WERI-Rb-1 (cell line): ENCODE data around the gene NPY5R.

Experiments used
- DNase-seq: peaks from one replicate; pipeline ENCODE4 v3.0.0-alpha.2; 2020
- H3K27ac ChIP-seq: fragments of 250-450 bp; sonication (Bioruptor Pico); 2 replicates; pipeline ENCODE4 v1.5.1; 2020; ENCODE audit warnings: mild to moderate bottlenecking, moderate library complexity
- H3K27me3 ChIP-seq: fragments of 250-450 bp; sonication (Bioruptor Pico); 2 replicates; pipeline ENCODE4 v1.5.1; 2021; ENCODE audit warnings: mild to moderate bottlenecking, low read depth, moderate library complexity; ENCODE audit not compliant: insufficient read depth, severe bottlenecking
- H3K36me3 ChIP-seq: fragments of 250-450 bp; sonication (Bioruptor Pico); 2 replicates; pipeline ENCODE4 v1.5.1; 2020; ENCODE audit warnings: mild to moderate bottlenecking, moderate library complexity
- H3K4me3 ChIP-seq: 2 replicates; pipeline ENCODE4 v1.5.1; 2011; ENCODE audit warnings: low read depth, mild to moderate bottlenecking, control low read depth, low read length
- H3K9me3 ChIP-seq: fragments of 250-450 bp; sonication (Bioruptor Pico); 2 replicates; pipeline ENCODE4 v1.5.1; 2021; ENCODE audit warnings: mild to moderate bottlenecking, moderate library complexity; ENCODE audit not compliant: severe bottlenecking
- CTCF ChIP-seq: IDR thresholded peaks from 2 replicates; pipeline ENCODE4 v1.5.1; 2011; ENCODE audit warnings: low read depth, mild to moderate bottlenecking, control low read depth, inconsistent platforms, low read length

NPY5R gene

DNA sequence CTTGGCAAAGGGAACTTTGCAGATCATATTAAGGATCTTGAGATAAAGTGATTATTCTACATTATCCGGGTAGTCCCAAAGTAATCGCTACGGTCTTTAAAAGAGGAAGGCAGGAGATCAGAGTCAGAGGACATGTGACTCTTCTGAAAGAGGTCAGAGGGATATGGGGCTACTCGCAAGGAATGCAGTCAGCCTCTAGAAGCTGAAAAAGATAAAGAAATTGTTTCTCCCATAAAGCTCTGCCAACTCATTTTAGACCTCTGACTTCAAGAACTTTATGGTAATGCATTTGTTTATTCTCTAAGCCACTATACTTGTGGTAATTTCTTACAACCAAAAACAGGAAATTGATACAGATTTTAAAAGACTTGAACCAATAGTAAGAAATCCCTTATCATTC lies 48.6 kb downstream of the NPY5R start:
- TF ChIP-seq CTCF: no peak
- H3K36me3 ChIP-seq: no peaks in the 10 kb centered on the region
- no peaks in the 10 kb centered on the region for H3K9me3 ChIP-seq
- DNase-seq: no peak
- no peak overlapping the region for H3K4me3 ChIP-seq
- no peaks in the 10 kb centered on the region for H3K27me3 ChIP-seq
- no peak overlapping the region for H3K27ac ChIP-seq

DNA sequence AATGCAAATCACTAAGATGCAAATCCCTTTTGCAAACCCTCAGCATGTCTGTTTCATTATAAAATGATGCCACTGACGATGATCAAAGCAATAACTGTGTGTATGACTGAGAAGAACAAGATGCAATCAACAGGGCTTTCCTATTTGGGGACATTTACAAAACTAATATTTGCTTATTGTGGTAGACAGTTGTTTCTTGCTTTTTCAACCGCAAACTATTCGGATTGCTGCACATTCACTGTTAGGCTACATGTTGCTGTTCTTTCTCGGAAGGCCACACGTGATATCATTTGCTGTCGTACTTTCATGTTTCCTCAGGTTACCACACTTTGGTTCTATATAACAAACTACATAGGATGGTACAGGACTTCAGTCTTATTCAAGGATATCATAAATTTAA lies 49.8 kb downstream of the NPY5R start:
- Histone ChIP-seq H3K4me3 (no peak overlapping the region), H3K27me3 (no peaks in the 10 kb centered on the region), H3K36me3 (no peaks in the 10 kb centered on the region), H3K9me3 (no peaks in the 10 kb centered on the region), H3K27ac (no peak overlapping the region)
- TF ChIP-seq CTCF: no peak
- DNase-seq: no peak

- no peak overlapping the region for H3K27ac ChIP-seq
- no peak overlapping the region for H3K4me3 ChIP-seq
- TF ChIP-seq CTCF: no peak
- no peaks in the 10 kb centered on the region for H3K36me3 ChIP-seq
- no peaks in the 10 kb centered on the region for H3K9me3 ChIP-seq
- no peak for DNase-seq
- H3K27me3 ChIP-seq: no peaks in the 10 kb centered on the region
Observed at GRCh38 chr4:163395055-163395454, 51.4 kb downstream of the NPY5R start.

- H3K9me3 ChIP-seq: no peaks in the 10 kb centered on the region
Observed at GRCh38 chr4:163395758-163396157, 52.1 kb downstream of the NPY5R start.

DNA sequence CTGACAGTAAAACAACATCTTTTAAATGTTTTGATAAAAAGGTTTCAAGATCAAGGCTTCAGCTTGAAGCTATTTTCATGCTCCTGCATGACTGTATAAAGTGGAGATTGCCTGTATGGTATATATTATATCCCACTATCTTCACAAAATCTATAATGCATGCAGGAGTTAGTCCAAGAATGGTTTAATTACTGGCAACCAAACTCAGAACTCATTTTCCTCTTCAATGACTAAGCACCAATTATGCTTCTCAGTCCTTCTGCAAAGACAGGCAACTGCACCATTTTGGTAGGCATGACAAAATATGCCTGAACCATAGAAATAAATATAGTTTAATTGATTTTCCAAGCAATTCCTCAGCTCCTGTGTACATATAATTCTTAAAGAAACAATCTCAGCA lies 54.5 kb downstream of the NPY5R start:
- no peaks in the 10 kb centered on the region for H3K36me3 ChIP-seq
- no peaks in the 10 kb centered on the region for H3K27me3 ChIP-seq
- H3K9me3 ChIP-seq: no peaks in the 10 kb centered on the region

More at GRCh38 chr4:163395758-163396157, 52.1 kb downstream of the NPY5R start:
- no peak for TF ChIP-seq CTCF
- Histone ChIP-seq H3K27ac (no peak overlapping the region), H3K4me3 (no peak overlapping the region), H3K36me3 (no peaks in the 10 kb centered on the region), H3K27me3 (no peaks in the 10 kb centered on the region)
- no peak for DNase-seq

More for the DNA sequence above, 54.5 kb downstream of the NPY5R start:
- Histone ChIP-seq H3K27ac (no peak overlapping the region), H3K4me3 (no peak overlapping the region)
- DNase-seq: no peak
- TF ChIP-seq CTCF: no peak
